ENCODE results near the gene INO80E.

DNA sequence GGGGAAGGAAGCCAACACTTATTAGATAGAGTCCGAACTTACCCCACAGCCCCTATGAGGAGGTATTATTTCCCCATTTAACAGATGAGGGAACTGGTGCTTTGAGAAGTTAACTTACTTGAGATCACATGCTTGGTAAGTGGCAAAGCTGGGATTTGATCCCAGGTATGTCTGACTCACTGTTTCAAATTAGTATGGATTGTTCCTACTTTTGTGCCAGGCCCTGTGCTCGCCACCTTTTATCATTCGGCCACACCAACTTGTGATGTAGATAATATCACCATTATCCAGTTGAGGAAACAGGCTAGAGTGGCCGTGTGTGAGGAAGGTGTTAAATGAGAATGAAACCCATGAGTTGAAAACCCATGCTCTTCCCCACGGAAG, 11.3 kb upstream of the INO80E start:
- no peak for TF ChIP-seq POLR2AphosphoS5 (IDR thresholded peaks at IDR 0.05; ENCODE audit: low read depth, low read length)
- TF ChIP-seq, protein P1, sequence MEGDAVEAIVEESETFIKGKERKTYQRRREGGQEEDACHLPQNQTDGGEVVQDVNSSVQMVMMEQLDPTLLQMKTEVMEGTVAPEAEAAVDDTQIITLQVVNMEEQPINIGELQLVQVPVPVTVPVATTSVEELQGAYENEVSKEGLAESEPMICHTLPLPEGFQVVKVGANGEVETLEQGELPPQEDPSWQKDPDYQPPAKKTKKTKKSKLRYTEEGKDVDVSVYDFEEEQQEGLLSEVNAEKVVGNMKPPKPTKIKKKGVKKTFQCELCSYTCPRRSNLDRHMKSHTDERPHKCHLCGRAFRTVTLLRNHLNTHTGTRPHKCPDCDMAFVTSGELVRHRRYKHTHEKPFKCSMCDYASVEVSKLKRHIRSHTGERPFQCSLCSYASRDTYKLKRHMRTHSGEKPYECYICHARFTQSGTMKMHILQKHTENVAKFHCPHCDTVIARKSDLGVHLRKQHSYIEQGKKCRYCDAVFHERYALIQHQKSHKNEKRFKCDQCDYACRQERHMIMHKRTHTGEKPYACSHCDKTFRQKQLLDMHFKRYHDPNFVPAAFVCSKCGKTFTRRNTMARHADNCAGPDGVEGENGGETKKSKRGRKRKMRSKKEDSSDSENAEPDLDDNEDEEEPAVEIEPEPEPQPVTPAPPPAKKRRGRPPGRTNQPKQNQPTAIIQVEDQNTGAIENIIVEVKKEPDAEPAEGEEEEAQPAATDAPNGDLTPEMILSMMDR (IDR thresholded peaks at IDR 0.05): no peak
